Thoracic aorta (tissue), 2 donors: ENCODE measurements around the gene BCAR1. TPM values are rescaled to one million over a fixed set of nuclear protein-coding genes. Genes with fewer than 3 reads are reported as not detected.
A peak's percentile ranks its signal among the peaks of the same experiment; 100 is the strongest.

Experiments used
- ATAC-seq: fragments of 150-250 bp; one replicate; pipeline ENCODE4 v1.8.0; 2017; ENCODE audit warnings: low read depth; ENCODE audit not compliant: insufficient number of reproducible peaks, low FRiP score
- DNase-seq: peaks from one replicate; pipeline ENCODE4 v3.0.0-alpha.2; 2020; ENCODE audit warnings: low spot score
- H3K27ac ChIP-seq, 2 donors: fragments of 200-600 bp; sonication (generic); 1 replicate in 1 of 2; 2 replicates in 1 of 2; pipeline ENCODE4 v1.5.1; 2016; ENCODE audit warnings: mild to moderate bottlenecking in 2 of 2, moderate library complexity in 2 of 2
- H3K27me3 ChIP-seq: fragments of 200-600 bp; sonication (generic); replicated peaks from 2 replicates; pipeline ENCODE4 v1.6.0; 2016; ENCODE audit warnings: mild to moderate bottlenecking; ENCODE audit not compliant: insufficient read depth
- H3K36me3 ChIP-seq: fragments of 200-600 bp; sonication (generic); one replicate; pipeline ENCODE4 v1.5.1; 2016
- H3K4me1 ChIP-seq, 2 donors: fragments of 200-600 bp; sonication (generic); 1 replicate in 1 of 2; 2 replicates in 1 of 2; pipeline versions ENCODE4 v1.5.1 to v1.6.0; 2016; ENCODE audit warnings: low read depth in 2 of 2, mild to moderate bottlenecking in 1 of 2; ENCODE audit not compliant: control insufficient read depth in 1 of 2
- H3K4me3 ChIP-seq: fragments of 200-600 bp; sonication (generic); 2 replicates; pipeline ENCODE4 v1.5.1; 2016; ENCODE audit warnings: mild to moderate bottlenecking
- H3K9me3 ChIP-seq: fragments of 200-600 bp; sonication (generic); 2 replicates; pipeline ENCODE4 v1.5.1; 2016
- total RNA-seq, 2 donors: library from RNA; depleted of rRNA; stranded (reverse); fragments of >200 nt; gene quantifications; one replicate each; pipeline versions ENCODE4 v1.1.0 to v1.2.3, GENCODE V29; 2016
- TF ChIP-seq, protein P1 (sequence below): fragments of 200-600 bp; sonication (generic); IDR thresholded peaks from one replicate; pipeline ENCODE4 v1.5.1; 2019; ENCODE audit warnings: antibody characterized with exemption

Gene BCAR1
- total RNA-seq, 2 donors from 2014 or later, result 116 to 166 TPM

DNA sequence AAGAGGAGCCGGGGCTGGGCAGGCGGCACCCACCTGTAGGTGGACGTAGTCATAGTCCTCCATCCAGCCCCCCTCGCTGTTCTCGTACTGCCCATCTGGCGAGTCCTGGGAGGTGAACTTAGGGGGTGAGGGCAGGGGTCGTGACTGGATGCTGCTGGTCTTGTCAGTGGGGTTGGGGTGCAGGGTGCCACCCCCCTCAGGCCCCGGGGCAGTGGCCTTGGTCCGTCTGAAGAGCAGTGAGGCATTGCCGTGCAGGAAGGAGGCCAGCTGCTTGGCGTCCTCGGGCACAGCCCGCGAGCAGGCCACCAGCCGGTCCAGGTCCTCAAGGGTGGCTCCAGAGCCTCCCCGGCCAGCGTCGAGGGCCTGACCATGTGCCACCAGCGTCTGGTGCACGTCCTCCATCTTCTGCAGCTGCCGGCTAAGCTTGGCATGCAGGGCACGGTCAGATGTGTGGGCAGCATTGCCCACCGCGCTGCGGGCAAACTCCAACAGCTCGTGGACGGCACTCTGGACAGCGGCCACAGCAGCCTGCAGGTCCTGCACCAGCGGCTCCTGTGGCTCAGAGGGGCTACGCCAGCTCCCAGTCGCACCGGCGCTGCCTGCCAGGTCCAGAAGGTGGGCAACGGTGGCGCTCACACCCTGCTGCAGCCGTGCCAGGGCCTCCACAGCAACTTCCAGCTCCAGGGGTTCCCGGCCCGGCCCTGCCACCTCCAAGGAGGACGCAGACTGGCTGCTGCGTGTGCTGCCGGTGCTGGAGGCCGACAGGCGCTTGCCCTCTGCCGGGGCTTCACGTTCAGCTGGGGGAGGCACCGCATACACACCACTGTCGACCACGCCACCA is 16.3 kb downstream of the BCAR1 start:
- no peaks in the 10 kb centered on the region for H3K27me3 ChIP-seq
- H3K9me3 ChIP-seq, result no peaks in the 10 kb centered on the region
- no peak overlapping the region for H3K4me3 ChIP-seq
- peak overlapping the region; percentile 73 to 99 for H3K27ac ChIP-seq
- TF ChIP-seq, protein P1, sequence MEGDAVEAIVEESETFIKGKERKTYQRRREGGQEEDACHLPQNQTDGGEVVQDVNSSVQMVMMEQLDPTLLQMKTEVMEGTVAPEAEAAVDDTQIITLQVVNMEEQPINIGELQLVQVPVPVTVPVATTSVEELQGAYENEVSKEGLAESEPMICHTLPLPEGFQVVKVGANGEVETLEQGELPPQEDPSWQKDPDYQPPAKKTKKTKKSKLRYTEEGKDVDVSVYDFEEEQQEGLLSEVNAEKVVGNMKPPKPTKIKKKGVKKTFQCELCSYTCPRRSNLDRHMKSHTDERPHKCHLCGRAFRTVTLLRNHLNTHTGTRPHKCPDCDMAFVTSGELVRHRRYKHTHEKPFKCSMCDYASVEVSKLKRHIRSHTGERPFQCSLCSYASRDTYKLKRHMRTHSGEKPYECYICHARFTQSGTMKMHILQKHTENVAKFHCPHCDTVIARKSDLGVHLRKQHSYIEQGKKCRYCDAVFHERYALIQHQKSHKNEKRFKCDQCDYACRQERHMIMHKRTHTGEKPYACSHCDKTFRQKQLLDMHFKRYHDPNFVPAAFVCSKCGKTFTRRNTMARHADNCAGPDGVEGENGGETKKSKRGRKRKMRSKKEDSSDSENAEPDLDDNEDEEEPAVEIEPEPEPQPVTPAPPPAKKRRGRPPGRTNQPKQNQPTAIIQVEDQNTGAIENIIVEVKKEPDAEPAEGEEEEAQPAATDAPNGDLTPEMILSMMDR, result no peak
- ATAC-seq (no peak), DNase-seq (no peak)
- H3K36me3 ChIP-seq, result peaks cover 38% of the 10 kb centered on the region
- H3K4me1 ChIP-seq, result peaks cover 31 to 60% of the 10 kb centered on the region in 2 donors

DNA sequence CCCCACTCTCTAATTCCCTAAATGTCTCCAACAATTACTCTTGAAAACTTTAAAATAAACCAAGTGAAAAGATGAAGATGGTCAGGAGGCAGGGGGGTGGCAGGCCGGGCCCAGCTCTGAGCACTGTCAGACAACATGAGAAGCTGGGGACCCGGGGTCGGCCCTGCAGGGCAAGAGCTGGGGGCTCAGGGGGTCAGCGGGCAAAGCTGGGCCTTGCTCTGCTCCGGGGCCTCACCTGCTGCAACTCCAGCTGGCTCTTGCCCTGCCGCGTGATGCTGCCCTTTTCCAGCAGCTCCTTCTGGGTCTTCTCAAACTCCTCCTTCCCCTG is 17.8 kb downstream of the BCAR1 start:
- ATAC-seq (no peak), DNase-seq (no peak)
- TF ChIP-seq, protein P1, result no peak
- Histone ChIP-seq H3K9me3 (no peaks in the 10 kb centered on the region), H3K27ac (peak overlapping the region; percentile 55 to 99), H3K4me1 (peaks cover 19 to 45% of the 10 kb centered on the region in 2 donors), H3K27me3 (no peaks in the 10 kb centered on the region), H3K4me3 (no peak overlapping the region), H3K36me3 (peaks cover 49% of the 10 kb centered on the region)

DNA sequence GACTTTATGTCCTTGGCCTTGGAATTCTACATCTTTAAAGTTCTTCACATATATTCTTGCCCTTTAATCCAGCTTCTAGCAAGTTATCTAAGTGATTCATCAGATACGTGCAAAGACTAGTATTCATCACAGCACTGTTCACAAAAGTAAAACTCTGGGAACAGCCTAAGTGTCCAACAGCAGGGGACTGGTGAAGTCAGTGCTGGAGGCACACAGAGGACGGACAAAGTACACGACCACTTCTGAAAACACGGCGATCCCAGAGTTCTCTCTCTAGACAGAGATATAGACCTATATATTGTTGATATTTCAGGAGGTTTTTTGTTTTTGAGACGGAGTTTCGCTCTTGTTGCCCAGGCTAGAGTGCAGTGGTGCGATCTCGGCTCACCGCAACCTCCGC is 19.9 kb downstream of the BCAR1 start:
- Histone ChIP-seq H3K4me3 (no peak overlapping the region), H3K36me3 (peaks cover 58% of the 10 kb centered on the region), H3K4me1 (peaks cover 8 to 25% of the 10 kb centered on the region in 2 donors), H3K27me3 (no peaks in the 10 kb centered on the region), H3K27ac (no peak overlapping the region), H3K9me3 (no peaks in the 10 kb centered on the region)
- TF ChIP-seq, protein P1, result no peak
- DNase-seq (no peak), ATAC-seq (no peak)

DNA sequence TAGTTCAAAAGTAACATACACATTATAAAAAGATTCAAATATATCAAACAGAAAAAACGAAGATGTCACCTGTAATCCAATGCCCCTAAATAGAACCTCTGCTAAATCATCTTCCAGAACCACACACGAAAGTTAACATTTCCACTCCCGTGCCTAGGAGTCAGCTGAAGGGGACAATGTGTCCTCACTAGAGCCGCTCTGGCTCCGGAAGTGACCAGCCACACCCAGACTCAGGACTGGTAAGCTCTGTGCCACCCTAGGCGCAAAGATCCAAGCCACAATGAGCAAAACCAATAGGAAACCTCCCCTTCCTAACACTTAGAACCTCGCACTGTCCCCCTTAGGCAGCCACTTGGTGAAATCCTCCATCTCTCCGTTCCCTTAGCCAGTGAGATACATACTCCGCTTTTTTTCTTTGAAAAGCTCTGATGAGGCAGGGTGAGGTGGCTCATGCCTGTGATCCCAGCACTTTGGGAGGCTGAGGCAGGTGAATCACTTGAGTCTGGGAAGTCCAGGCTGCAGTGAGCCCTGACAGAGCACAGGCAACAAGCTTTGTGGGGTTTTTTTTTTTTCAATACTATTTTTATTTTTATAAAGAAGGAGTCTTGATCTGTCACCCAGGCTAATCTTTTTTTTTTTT is 20.8 kb downstream of the BCAR1 start:
- Histone ChIP-seq H3K27me3 (no peaks in the 10 kb centered on the region), H3K27ac (peak overlapping the region in 1 of 2 donors; percentile 8), H3K4me1 (peaks cover 8 to 24% of the 10 kb centered on the region in 2 donors), H3K4me3 (no peak overlapping the region), H3K9me3 (no peaks in the 10 kb centered on the region), H3K36me3 (peaks cover 58% of the 10 kb centered on the region)
- TF ChIP-seq, protein P1, result no peak
- ATAC-seq (no peak), DNase-seq (no peak)

DNA sequence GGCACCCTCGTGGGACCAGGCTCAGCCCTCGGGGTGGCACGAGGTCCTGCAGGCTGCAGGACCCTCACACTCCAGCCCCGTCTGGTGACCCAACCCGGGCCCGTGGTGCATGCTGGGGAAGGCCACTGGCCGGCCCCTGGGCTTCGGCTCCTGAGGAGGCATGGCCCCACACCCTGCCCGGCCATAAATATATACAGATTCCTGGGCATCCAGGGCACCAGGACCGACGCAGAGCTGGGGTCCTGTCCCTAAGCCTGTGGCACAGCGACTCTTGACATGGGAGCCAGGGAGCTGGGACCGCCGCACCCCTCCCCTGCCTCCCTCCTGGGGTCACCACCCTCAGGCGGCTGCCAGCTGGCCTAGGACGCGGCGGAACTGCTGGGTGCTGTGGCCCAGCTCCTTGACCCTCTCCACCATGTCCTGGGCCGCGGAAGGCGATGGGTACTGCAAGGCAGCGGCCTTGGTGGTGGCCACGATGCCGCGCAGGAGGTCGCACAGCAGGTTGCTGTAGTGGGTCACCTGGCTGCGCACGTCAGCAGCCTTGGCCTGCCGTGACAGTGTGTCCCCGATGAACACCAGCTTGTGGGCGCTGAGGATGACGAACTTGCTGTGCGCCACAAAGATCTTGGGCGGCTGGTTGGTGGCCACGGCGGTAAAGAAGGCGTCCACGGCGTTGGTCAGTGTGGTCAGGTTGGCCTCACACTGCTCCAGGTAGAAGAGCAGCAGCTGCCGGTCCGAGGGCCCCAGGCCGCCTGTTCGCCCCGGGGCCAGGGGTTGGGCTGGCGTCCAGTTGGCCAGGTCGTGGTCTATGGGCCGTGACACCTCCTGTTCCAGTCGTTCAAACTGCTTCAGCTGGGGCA is 22.0 kb downstream of the BCAR1 start:
- ATAC-seq (no peak), DNase-seq (no peak)
- H3K4me1 ChIP-seq, result peaks cover 3 to 13% of the 10 kb centered on the region in 2 donors
- TF ChIP-seq, protein P1, result no peak
- H3K9me3 ChIP-seq, result no peaks in the 10 kb centered on the region
- H3K27ac ChIP-seq, result no peak overlapping the region
- H3K27me3 ChIP-seq, result no peaks in the 10 kb centered on the region
- H3K36me3 ChIP-seq, result peaks cover 51% of the 10 kb centered on the region
- no peak overlapping the region for H3K4me3 ChIP-seq
